ENCODE data around the gene THADA. TPM values are rescaled to one million over a fixed set of nuclear protein-coding genes. Genes with fewer than 3 reads are reported as not detected.

The THADA gene
- total RNA-seq, 1 donor from 2014 or later, result 51.4 TPM

- TF ChIP-seq CTCF (IDR thresholded peaks at IDR 0.05), result no peak
- peaks cover 6% of the 10 kb centered on the region for H3K9me3 Mint-ChIP-seq
- DNase-seq (no peak), ATAC-seq (ENCODE audit: low read depth) (no peak)
- POLR2A ChIA-PET, result no interaction called here
- peaks cover 29% of the 10 kb centered on the region for H3K36me3 Mint-ChIP-seq (ENCODE audit: low read depth)
- H3K27me3 Mint-ChIP-seq, result no peaks in the 10 kb centered on the region
- intact Hi-C loops (cut with micrococcal nuclease), result no loop called here
- CTCF ChIA-PET, result interaction anchor here (1.4 kb wide), 1 partner anchor 20 kb away, joined by 3 read pairs; no protein-coding TSS in a partner anchor
- H3K4me1 Mint-ChIP-seq, result peaks cover 18% of the 10 kb centered on the region
- H3K4me3 Mint-ChIP-seq, result no peak overlapping the region
- no peak overlapping the region for H3K27ac Mint-ChIP-seq
These were observed 74.3 kb downstream of the THADA start for GRCh38 chr2:43521568-43521967.

GRCh38 chr2:43520919-43521318, 74.9 kb downstream of the THADA start:
- TF ChIP-seq CTCF (IDR thresholded peaks at IDR 0.05), result no peak
- ChIA-PET CTCF (interaction anchor here (1.4 kb wide), 1 partner anchor 20 kb away, joined by 3 read pairs; no protein-coding TSS in a partner anchor), POLR2A (no interaction called here)
- H3K4me1 Mint-ChIP-seq, result peaks cover 24% of the 10 kb centered on the region
- no peak overlapping the region for H3K27ac Mint-ChIP-seq
- intact Hi-C loops (cut with micrococcal nuclease), result no loop called here
- H3K4me3 Mint-ChIP-seq, result no peak overlapping the region
- DNase-seq (no peak), ATAC-seq (ENCODE audit: low read depth) (no peak)
- H3K27me3 Mint-ChIP-seq, result no peaks in the 10 kb centered on the region
- peaks cover 3% of the 10 kb centered on the region for H3K9me3 Mint-ChIP-seq
- H3K36me3 Mint-ChIP-seq (ENCODE audit: low read depth), result peaks cover 23% of the 10 kb centered on the region

GRCh38 chr2:43519643-43520221, 76.1 kb downstream of the THADA start:
- CTCF ChIA-PET, result no interaction called here
- intact Hi-C loops (cut with micrococcal nuclease), result no loop called here
- H3K9me3 Mint-ChIP-seq, result no peaks in the 10 kb centered on the region
- H3K27me3 Mint-ChIP-seq, result no peaks in the 10 kb centered on the region
- TF ChIP-seq CTCF (IDR thresholded peaks at IDR 0.05), result no peak
- peaks cover 29% of the 10 kb centered on the region for H3K4me1 Mint-ChIP-seq
- no peak for DNase-seq
- H3K36me3 Mint-ChIP-seq (ENCODE audit: low read depth), result peaks cover 11% of the 10 kb centered on the region
- POLR2A ChIA-PET, result no interaction called here
- ATAC-seq (ENCODE audit: low read depth), result no peak
- no peak overlapping the region for H3K4me3 Mint-ChIP-seq
- peak overlapping the region; percentile 4 for H3K27ac Mint-ChIP-seq

GRCh38 chr2:43518718-43519117, 77.1 kb downstream of the THADA start:
- H3K27me3 Mint-ChIP-seq, result no peaks in the 10 kb centered on the region
- ChIA-PET CTCF (no interaction called here), POLR2A (no interaction called here)
- no peaks in the 10 kb centered on the region for H3K9me3 Mint-ChIP-seq
- no peak overlapping the region for H3K4me3 Mint-ChIP-seq
- H3K36me3 Mint-ChIP-seq (ENCODE audit: low read depth), result peaks cover 8% of the 10 kb centered on the region
- DNase-seq (no peak), ATAC-seq (ENCODE audit: low read depth) (no peak)
- TF ChIP-seq CTCF (IDR thresholded peaks at IDR 0.05), result no peak
- H3K27ac Mint-ChIP-seq, result no peak overlapping the region
- H3K4me1 Mint-ChIP-seq, result peaks cover 29% of the 10 kb centered on the region
- intact Hi-C loops (cut with micrococcal nuclease), result no loop called here

GRCh38 chr2:43518181-43518580, 77.7 kb downstream of the THADA start:
- Mint-ChIP-seq H3K27ac (no peak overlapping the region), H3K36me3 (ENCODE audit: low read depth) (peaks cover 7% of the 10 kb centered on the region), H3K4me3 (no peak overlapping the region), H3K9me3 (no peaks in the 10 kb centered on the region), H3K27me3 (no peaks in the 10 kb centered on the region), H3K4me1 (peaks cover 29% of the 10 kb centered on the region)
- ChIA-PET CTCF (no interaction called here), POLR2A (no interaction called here)
- ATAC-seq (ENCODE audit: low read depth), result no peak
- intact Hi-C loops (cut with micrococcal nuclease), result no loop called here
- DNase-seq, result no peak
- TF ChIP-seq CTCF (IDR thresholded peaks at IDR 0.05), result no peak

Measured in activated B cell treated with CpG ODN at 0.5 μM for 24 hours (primary cell).